Subcutaneous abdominal adipose tissue (tissue), 5 donors: ENCODE measurements around the gene APC2.

ENCODE experiments used
- H3K27ac ChIP-seq: one replicate; pipeline ENCODE4 v1.7.0; 2013; ENCODE audit warnings: low read depth, mild to moderate bottlenecking, inconsistent platforms, low read length, moderate library complexity
- H3K27me3 ChIP-seq, 5 donors: one replicate each; pipeline ENCODE4 v1.7.0; 2013; ENCODE audit warnings: low read length in 5 of 5, inconsistent platforms in 1 of 5; ENCODE audit not compliant: control insufficient read depth in 5 of 5, insufficient read depth in 4 of 5
- H3K36me3 ChIP-seq, 5 donors: one replicate each; pipeline ENCODE4 v1.7.0; 2013; ENCODE audit warnings: low read length in 5 of 5; ENCODE audit not compliant: control insufficient read depth in 5 of 5, insufficient read depth in 5 of 5
- H3K4me1 ChIP-seq, 5 donors: one replicate each; pipeline ENCODE4 v1.7.0; 2013; ENCODE audit warnings: low read length in 5 of 5, mild to moderate bottlenecking in 3 of 5, moderate library complexity in 1 of 5; ENCODE audit not compliant: control insufficient read depth in 5 of 5, insufficient read depth in 5 of 5
- H3K4me3 ChIP-seq, 5 donors: one replicate each; pipeline ENCODE4 v1.7.0; 2013; ENCODE audit warnings: low read length in 5 of 5, low read depth in 1 of 5
- H3K9ac ChIP-seq, 5 donors: one replicate each; pipeline ENCODE4 v1.7.0; 2013; ENCODE audit warnings: low read length in 5 of 5, mild to moderate bottlenecking in 4 of 5, moderate library complexity in 3 of 5
- H3K9me3 ChIP-seq, 5 donors: one replicate each; pipeline ENCODE4 v1.7.0; 2013; ENCODE audit warnings: low read length in 5 of 5; ENCODE audit not compliant: control insufficient read depth in 5 of 5
- donor health status: healthy.
- donor health status: healthy.
- donor health status: healthy.
- donor health status: healthy.
- donor health status: healthy.

Gene APC2

DNA sequence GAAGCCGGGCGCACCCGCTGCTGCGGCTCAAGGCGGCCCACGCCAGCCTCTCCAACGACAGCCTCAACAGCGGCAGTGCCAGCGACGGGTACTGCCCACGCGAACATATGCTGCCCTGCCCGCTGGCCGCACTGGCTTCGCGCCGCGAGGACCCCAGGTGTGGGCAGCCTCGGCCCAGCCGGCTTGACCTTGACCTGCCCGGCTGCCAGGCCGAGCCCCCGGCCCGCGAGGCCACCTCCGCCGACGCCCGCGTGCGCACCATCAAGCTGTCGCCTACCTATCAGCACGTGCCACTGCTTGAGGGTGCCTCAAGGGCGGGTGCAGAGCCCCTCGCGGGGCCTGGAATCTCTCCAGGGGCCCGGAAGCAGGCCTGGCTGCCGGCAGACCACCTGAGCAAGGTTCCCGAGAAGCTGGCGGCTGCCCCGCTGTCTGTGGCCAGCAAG is 16.1 kb downstream of the APC2 start:
- H3K9ac ChIP-seq, result no peak overlapping the region
- no peak overlapping the region for H3K27ac ChIP-seq
- peaks cover 0 to 56% (median 45%) of the 10 kb centered on the region in 5 donors for H3K4me1 ChIP-seq
- no peaks in the 10 kb centered on the region for H3K9me3 ChIP-seq
- peaks cover 0 to 3% (median under 1%) of the 10 kb centered on the region in 5 donors for H3K36me3 ChIP-seq
- peaks cover 31 to 50% (median 41%) of the 10 kb centered on the region in 5 donors for H3K27me3 ChIP-seq
- peak overlapping the region in 1 of 5 donors; percentile 18 for H3K4me3 ChIP-seq

- Histone ChIP-seq H3K27me3 (peaks cover 37 to 56% (median 47%) of the 10 kb centered on the region in 5 donors), H3K27ac (no peak overlapping the region), H3K9me3 (no peaks in the 10 kb centered on the region), H3K4me1 (peaks cover 0 to 62% (median 51%) of the 10 kb centered on the region in 5 donors), H3K9ac (no peak overlapping the region), H3K4me3 (peak overlapping the region in 2 of 5 donors; percentile 10 to 15), H3K36me3 (no peaks in the 10 kb centered on the region)
Measured at GRCh38 chr19:1466461-1467214, 16.7 kb downstream of the APC2 start.

GRCh38 chr19:1467215-1467489 is 17.2 kb downstream of the APC2 start:
- Histone ChIP-seq H3K27ac (no peak overlapping the region), H3K9me3 (no peaks in the 10 kb centered on the region), H3K9ac (no peak overlapping the region), H3K4me3 (peak overlapping the region in 2 of 5 donors; percentile 10 to 15), H3K27me3 (peaks cover 42 to 61% (median 53%) of the 10 kb centered on the region in 5 donors), H3K4me1 (peaks cover 0 to 67% (median 53%) of the 10 kb centered on the region in 5 donors), H3K36me3 (no peaks in the 10 kb centered on the region)

GRCh38 chr19:1467490-1468273 is 17.8 kb downstream of the APC2 start:
- Histone ChIP-seq H3K27me3 (peaks cover 48 to 67% (median 58%) of the 10 kb centered on the region in 5 donors), H3K36me3 (no peaks in the 10 kb centered on the region), H3K4me3 (peak overlapping the region in 2 of 5 donors; percentile 15 to 46), H3K9ac (no peak overlapping the region), H3K9me3 (no peaks in the 10 kb centered on the region), H3K27ac (no peak overlapping the region), H3K4me1 (peaks cover 0 to 69% (median 53%) of the 10 kb centered on the region in 5 donors)

GRCh38 chr19:1468274-1468820 is 18.4 kb downstream of the APC2 start:
- Histone ChIP-seq H3K4me1 (peaks cover 0 to 69% (median 53%) of the 10 kb centered on the region in 5 donors), H3K9ac (no peak overlapping the region), H3K27ac (no peak overlapping the region), H3K9me3 (no peaks in the 10 kb centered on the region), H3K4me3 (peak overlapping the region in 3 of 5 donors; percentile 2 to 46 (median 28)), H3K27me3 (peaks cover 53 to 73% (median 65%) of the 10 kb centered on the region in 5 donors), H3K36me3 (no peaks in the 10 kb centered on the region)

DNA sequence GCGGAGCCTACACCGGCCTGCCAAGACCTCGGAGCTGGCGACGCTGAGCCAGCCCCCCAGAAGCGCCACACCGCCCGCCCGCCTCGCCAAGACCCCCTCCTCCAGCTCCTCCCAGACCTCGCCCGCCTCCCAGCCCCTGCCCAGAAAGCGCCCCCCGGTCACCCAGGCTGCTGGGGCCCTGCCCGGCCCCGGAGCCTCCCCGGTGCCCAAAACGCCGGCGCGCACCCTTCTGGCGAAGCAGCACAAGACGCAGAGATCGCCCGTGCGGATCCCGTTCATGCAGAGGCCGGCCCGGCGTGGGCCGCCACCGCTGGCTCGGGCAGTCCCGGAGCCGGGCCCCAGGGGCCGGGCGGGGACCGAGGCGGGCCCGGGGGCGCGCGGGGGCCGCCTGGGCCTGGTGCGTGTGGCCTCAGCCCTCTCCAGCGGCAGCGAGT is 18.9 kb downstream of the APC2 start:
- Histone ChIP-seq H3K27me3 (peaks cover 56 to 77% (median 67%) of the 10 kb centered on the region in 5 donors), H3K27ac (no peak overlapping the region), H3K9ac (no peak overlapping the region), H3K4me1 (peaks cover 0 to 71% (median 53%) of the 10 kb centered on the region in 5 donors), H3K36me3 (no peaks in the 10 kb centered on the region), H3K4me3 (peak overlapping the region in 1 of 5 donors; percentile 46), H3K9me3 (no peaks in the 10 kb centered on the region)

- Histone ChIP-seq H3K4me3 (peak overlapping the region in 3 of 5 donors; percentile 17 to 59 (median 48)), H3K4me1 (peaks cover 0 to 77% (median 59%) of the 10 kb centered on the region in 5 donors), H3K27ac (no peak overlapping the region), H3K9me3 (no peaks in the 10 kb centered on the region), H3K9ac (no peak overlapping the region), H3K36me3 (peaks cover 0 to 4% (median under 1%) of the 10 kb centered on the region in 5 donors), H3K27me3 (peaks cover 56 to 77% (median 70%) of the 10 kb centered on the region in 5 donors)
Measured at GRCh38 chr19:1469255-1470054, 19.5 kb downstream of the APC2 start.

DNA sequence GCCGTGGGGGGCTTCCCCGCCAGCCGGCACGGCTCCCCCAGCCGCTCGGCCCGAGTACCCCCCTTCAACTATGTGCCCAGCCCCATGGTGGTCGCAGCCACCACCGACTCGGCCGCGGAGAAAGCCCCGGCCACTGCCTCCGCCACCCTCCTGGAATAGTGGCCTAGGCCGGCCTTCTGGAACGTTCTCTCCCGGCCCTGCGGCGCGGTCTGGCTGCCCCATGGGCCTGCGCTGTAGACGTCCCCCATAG is 20.1 kb downstream of the APC2 start:
- Histone ChIP-seq H3K9me3 (no peaks in the 10 kb centered on the region), H3K4me3 (peak overlapping the region in 4 of 5 donors; percentile 17 to 59 (median 50)), H3K27me3 (peaks cover 56 to 76% (median 70%) of the 10 kb centered on the region in 5 donors), H3K36me3 (peaks cover 0 to 9% (median 5%) of the 10 kb centered on the region in 5 donors), H3K27ac (no peak overlapping the region), H3K4me1 (peaks cover 0 to 81% (median 60%) of the 10 kb centered on the region in 5 donors), H3K9ac (peak overlapping the region in 2 of 5 donors; percentile 37 to 41)

- Histone ChIP-seq H3K4me3 (peak overlapping the region in 4 of 5 donors; percentile 44 to 59 (median 50)), H3K27ac (no peak overlapping the region), H3K9me3 (no peaks in the 10 kb centered on the region), H3K4me1 (peaks cover 0 to 79% (median 59%) of the 10 kb centered on the region in 5 donors), H3K9ac (peak overlapping the region in 3 of 5 donors; percentile 41 to 43 (median 42)), H3K27me3 (peaks cover 52 to 72% (median 70%) of the 10 kb centered on the region in 5 donors), H3K36me3 (peaks cover 0 to 13% (median 7%) of the 10 kb centered on the region in 5 donors)
Measured at GRCh38 chr19:1470305-1471009, 20.5 kb downstream of the APC2 start.
